Measurements from ENCODE around the gene TIAM2. TPM values are rescaled to one million over a fixed set of nuclear protein-coding genes. Genes with fewer than 3 reads are reported as not detected.

The TIAM2 gene
- total and polyA plus RNA-seq, 9 of the 15 experiments (the other 6 are each of a cell fraction or from before 2014, with no cell fraction given), result 0.73 to 6.5 (median 4.3) TPM

- TF ChIP-seq NFE2L1 (tag; IDR thresholded peaks at IDR 0.05; ENCODE audit: borderline replicate concordance, low read depth) (no peak), RBM34 (IDR thresholded peaks at IDR 0.05; ENCODE audit: borderline replicate concordance, insufficient read depth, low read length) (no peak), MGA (IDR thresholded peaks at IDR 0.05) (no peak), RBM39 (optimal IDR thresholded peaks at IDR 0.05; ENCODE audit: low read depth, low read length) (no peak), BACH1 (tag; IDR thresholded peaks at IDR 0.05) (no peak), PURB (CRISPR knock-in tag; IDR thresholded peaks at IDR 0.05; ENCODE audit: low read depth) (no peak)
These were observed 176.8 kb downstream of the TIAM2 start (continued) for GRCh38 chr6:155171747-155172449.

Data from K562 (cell line).